HG02763 (cell line): ENCODE data around the gene RBKS.
"Not testable (repeated sequence)": the region's sequence is repeated elsewhere in the genome, so short reads cannot be mapped to it uniquely, and the experiment has no call there.

ENCODE experiments used
- ATAC-seq: cut with Tn5 transposase; IDR thresholded peaks from one replicate; pipeline ENCODE4 v1.9.1; 2021; ENCODE audit warnings: mild to moderate bottlenecking, moderate library complexity; ENCODE audit not compliant: unreplicated experiment

RBKS gene

GRCh38 chr2:27907547-27907946 is 17.4 kb upstream of the RBKS start:
- ATAC-seq = no peak

- ATAC-seq = no peak
These were observed 15.9 kb upstream of the RBKS start for GRCh38 chr2:27906074-27906473.

GRCh38 chr2:27904405-27904665 is 14.1 kb upstream of the RBKS start:
- no peak for ATAC-seq

- no peak for ATAC-seq
These were observed 13.6 kb upstream of the RBKS start for GRCh38 chr2:27903649-27904404.

GRCh38 chr2:27903018-27903417 is 12.8 kb upstream of the RBKS start:
- ATAC-seq = no peak

GRCh38 chr2:27902098-27902497 is 11.9 kb upstream of the RBKS start:
- no peak for ATAC-seq

- no peak for ATAC-seq
These were observed 11.0 kb upstream of the RBKS start for GRCh38 chr2:27901234-27901633.

GRCh38 chr2:27897717-27898116 is 7.5 kb upstream of the RBKS start:
- ATAC-seq = no peak

GRCh38 chr2:27893006-27893405 is 2.8 kb upstream of the RBKS start:
- ATAC-seq = no peak

GRCh38 chr2:27891673-27892105 is 1.5 kb upstream of the RBKS start:
- no peak for ATAC-seq

- ATAC-seq = peak; percentile 11
These were observed 911 bp upstream of the RBKS start for GRCh38 chr2:27890924-27891672.

GRCh38 chr2:27889774-27890145 is 427 bp downstream of the RBKS start:
- no peak for ATAC-seq

- no peak for ATAC-seq
These were observed 1.4 kb downstream of the RBKS start for GRCh38 chr2:27888790-27889189.

GRCh38 chr2:27887830-27888229 is 2.4 kb downstream of the RBKS start:
- ATAC-seq = no peak

- ATAC-seq = no peak
These were observed 3.1 kb downstream of the RBKS start for GRCh38 chr2:27887111-27887510.

- no peak for ATAC-seq
These were observed 3.9 kb downstream of the RBKS start for GRCh38 chr2:27886322-27886721.

GRCh38 chr2:27885661-27886060 is 4.5 kb downstream of the RBKS start:
- ATAC-seq = no peak

- no peak for ATAC-seq
These were observed 5.0 kb downstream of the RBKS start for GRCh38 chr2:27885234-27885633.

GRCh38 chr2:27884601-27885000 is 5.6 kb downstream of the RBKS start:
- ATAC-seq = no peak

- not testable (repeated sequence) for ATAC-seq
These were observed 7.6 kb downstream of the RBKS start for GRCh38 chr2:27882584-27882922.

- ATAC-seq = not testable (repeated sequence)
These were observed 8.2 kb downstream of the RBKS start for GRCh38 chr2:27881815-27882583.

GRCh38 chr2:27878825-27879224 is 11.4 kb downstream of the RBKS start:
- no peak for ATAC-seq
